DND-41 (cell line): ENCODE measurements around the gene ATP12A.

ENCODE experiments used
- CTCF ChIP-seq: IDR thresholded peaks from 2 replicates; pipeline ENCODE4 v1.5.1; 2012; ENCODE audit warnings: borderline replicate concordance, low read length, moderate library complexity, mild to moderate bottlenecking; ENCODE audit not compliant: poor library complexity, severe bottlenecking; ENCODE audit errors: extremely low read depth
- EZH2 ChIP-seq: IDR thresholded peaks from 3 replicates; pipeline ENCODE4 v1.6.1; 2012; ENCODE audit warnings: borderline replicate concordance, low read depth, mild to moderate bottlenecking, moderate library complexity, low read length, inconsistent platforms; ENCODE audit not compliant: severe bottlenecking

GRCh38 chr13:24694907-24695306, 14.7 kb downstream of the ATP12A start:
- TF ChIP-seq EZH2 (no peak), CTCF (no peak)
